NCI-H748 (cell line): ENCODE measurements around the gene SOCS1.

Experiments used
- DNase-seq: peaks from one replicate; lab custom pipeline; 2025; ENCODE audit not compliant: unreplicated experiment; lab: John Stamatoyannopoulos, UW

The SOCS1 gene

GRCh38 chr16:11263737-11264136, 7.7 kb upstream of the SOCS1 start:
- DNase-seq = no peak

- no peak for DNase-seq
Observed at GRCh38 chr16:11262915-11263314, 6.9 kb upstream of the SOCS1 start.

- DNase-seq = no peak
Observed at GRCh38 chr16:11260596-11260966, 4.6 kb upstream of the SOCS1 start.

GRCh38 chr16:11259655-11260595, 3.9 kb upstream of the SOCS1 start:
- DNase-seq = no peak

- DNase-seq = no peak
Observed at GRCh38 chr16:11258553-11259492, 2.8 kb upstream of the SOCS1 start.

GRCh38 chr16:11257131-11257938, 1.3 kb upstream of the SOCS1 start:
- DNase-seq = peak; percentile 79

- DNase-seq = no peak
Observed at GRCh38 chr16:11256661-11257130, 692 bp upstream of the SOCS1 start.

- peak; percentile 48 for DNase-seq
Observed at GRCh38 chr16:11254913-11255736, 879 bp downstream of the SOCS1 start.

GRCh38 chr16:11253995-11254912, 1.8 kb downstream of the SOCS1 start:
- no peak for DNase-seq

- DNase-seq = no peak
Observed at GRCh38 chr16:11253009-11253994, 2.7 kb downstream of the SOCS1 start.

- no peak for DNase-seq
Observed at GRCh38 chr16:11252482-11252931, 3.5 kb downstream of the SOCS1 start.

- DNase-seq = no peak
Observed at GRCh38 chr16:11251525-11252481, 4.2 kb downstream of the SOCS1 start.

- peak; percentile 1 for DNase-seq
Observed at GRCh38 chr16:11250786-11251524, 5.0 kb downstream of the SOCS1 start.

- DNase-seq = peak; percentile 34
Observed at GRCh38 chr16:11250091-11250785, 5.8 kb downstream of the SOCS1 start.
